Gastroesophageal sphincter (tissue), 4 donors: ENCODE measurements around the gene AGRN. TPM values are rescaled to one million over a fixed set of nuclear protein-coding genes. Genes with fewer than 3 reads are reported as not detected.

Experiments
- ATAC-seq: fragments of 150-250 bp; one replicate; pipeline ENCODE4 v1.9.1; 2016; ENCODE audit warnings: mild to moderate bottlenecking, moderate library complexity
- H3K27ac ChIP-seq, 4 donors: fragments of 200-600 bp; sonication (generic) in 3 of 4; 1 replicate in 3 of 4; 2 replicates in 1 of 4; pipeline ENCODE4 v1.5.1; 2016 to 2019
- H3K27me3 ChIP-seq: fragments of 200-600 bp; sonication (generic); one replicate; pipeline ENCODE4 v1.5.1; 2019
- H3K36me3 ChIP-seq, 2 donors: fragments of 200-600 bp; sonication (generic); one replicate each; pipeline ENCODE4 v1.5.1; 2019; ENCODE audit warnings: control low read depth in 1 of 2
- H3K4me1 ChIP-seq, 3 donors: fragments of 200-600 bp; sonication (generic); 1 replicate in 2 of 3; 2 replicates in 1 of 3; pipeline ENCODE4 v1.5.1; 2016 to 2019; ENCODE audit warnings: control low read depth in 2 of 3
- H3K4me3 ChIP-seq, 2 donors: fragments of 200-600 bp; sonication (generic); one replicate each; pipeline ENCODE4 v1.5.1; 2019; ENCODE audit warnings: mild to moderate bottlenecking in 1 of 2, moderate library complexity in 1 of 2
- H3K9me3 ChIP-seq, 3 donors: fragments of 200-600 bp; sonication (generic); one replicate each; pipeline ENCODE4 v1.5.1; 2017 to 2019; ENCODE audit warnings: control low read depth in 2 of 3
- CTCF ChIP-seq, 4 experiments: fragments of 200-600 bp in 2 of 4; fragments of 450-650 bp in 2 of 4; sonication (generic) in 1 of 4; IDR thresholded peaks; one replicate each; pipeline ENCODE4 v1.5.1; 2017 to 2019; ENCODE audit warnings: antibody characterized with exemption in 4 of 4, mild to moderate bottlenecking in 2 of 4, moderate library complexity in 2 of 4
- EP300 ChIP-seq: sonication (generic); formaldehyde crosslinking; IDR thresholded peaks from one replicate; pipeline ENCODE4 v1.6.1; 2017; ENCODE audit warnings: antibody characterized with exemption, mild to moderate bottlenecking
- POLR2A ChIP-seq, 2 donors: fragments of 450-650 bp; IDR thresholded peaks; one replicate each; pipeline ENCODE4 v1.6.1; 2017; ENCODE audit warnings: antibody characterized with exemption in 2 of 2, mild to moderate bottlenecking in 2 of 2, moderate library complexity in 1 of 2
- POLR2AphosphoS5 ChIP-seq: sonication (generic); formaldehyde crosslinking; IDR thresholded peaks from one replicate; pipeline ENCODE4 v1.6.1; 2017; ENCODE audit warnings: antibody characterized with exemption
- WGBS, 2 donors: methylation state at CpG; one replicate each; pipeline ENCODE4 v1.1.5; 2018; ENCODE audit warnings: low coverage in 1 of 2; 5-methylcytosine and 5-hydroxymethylcytosine counted together
- total RNA-seq, 4 donors: library from RNA; depleted of rRNA; stranded (reverse); fragments of >200 nt; gene quantifications; one replicate each; pipeline ENCODE4 v1.1.0, GENCODE V29; 2016

The AGRN gene
- total RNA-seq, 4 donors from 2014 or later, result 18.0 to 33.6 (median 23.5) TPM

DNA sequence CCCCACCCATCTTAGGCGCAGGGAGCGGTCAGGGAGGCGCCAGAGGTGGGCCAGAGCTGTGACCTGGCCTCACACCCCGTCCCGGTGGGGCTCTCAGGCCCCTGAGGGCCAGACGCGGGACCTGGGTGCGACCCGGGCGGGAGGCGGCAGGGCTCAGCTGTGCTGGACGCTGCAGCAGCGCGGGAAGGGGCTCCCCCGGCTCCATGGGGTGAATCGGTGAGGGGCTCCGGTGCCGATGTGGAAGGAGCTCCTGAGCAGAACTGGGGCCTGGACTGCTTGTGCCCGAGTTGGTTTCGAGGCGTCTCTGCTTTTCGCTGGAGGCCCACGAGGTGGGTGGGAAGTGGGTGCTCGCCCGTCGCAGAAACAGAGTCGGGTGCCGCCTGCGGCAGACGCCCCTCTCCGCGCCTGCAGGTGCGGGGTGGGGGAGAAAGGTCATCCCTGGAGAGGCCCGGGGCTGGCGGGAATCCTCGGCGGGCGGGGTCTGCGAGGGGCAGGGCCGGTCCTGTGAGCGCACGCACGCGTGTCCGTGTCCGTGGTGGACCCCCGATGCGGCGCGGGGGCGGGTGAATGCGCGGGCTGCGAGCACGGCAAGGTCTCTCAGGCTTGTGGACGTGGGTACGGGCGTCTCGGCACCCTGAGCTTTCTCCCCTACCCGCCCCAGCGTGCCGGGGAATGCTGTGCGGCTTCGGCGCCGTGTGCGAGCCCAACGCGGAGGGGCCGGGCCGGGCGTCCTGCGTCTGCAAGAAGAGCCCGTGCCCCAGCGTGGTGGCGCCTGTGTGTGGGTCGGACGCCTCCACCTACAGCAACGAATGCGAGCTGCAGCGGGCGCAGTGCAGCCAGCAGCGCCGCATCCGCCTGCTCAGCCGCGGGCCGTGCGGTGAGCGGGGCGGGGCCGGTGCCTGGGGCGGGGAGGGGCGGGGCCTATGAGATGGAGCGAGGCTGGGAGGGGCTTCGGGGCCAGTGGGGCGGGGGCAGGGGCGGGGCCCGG is 20.4 kb downstream of the AGRN start:
- no CpG with 5 or more reads among the region's 99 CpGs for WGBS, 2 donors
- Histone ChIP-seq H3K4me3 (peak overlapping the region; percentile 28 to 57), H3K9me3 (no peaks in the 10 kb centered on the region), H3K27ac (peak overlapping the region in 2 of 4 donors; percentile 37 to 65), H3K36me3 (peaks cover 0 to 41% of the 10 kb centered on the region in 2 donors), H3K27me3 (peaks cover 2% of the 10 kb centered on the region), H3K4me1 (peaks cover 3 to 26% (median 12%) of the 10 kb centered on the region in 3 donors)
- peak; percentile 90 for ATAC-seq
- TF ChIP-seq EP300, result no peak
- peak in 3 of 4 experiments; percentile 35 to 48 (median 42) for TF ChIP-seq CTCF (IDR thresholded peaks at IDR 0.05)

DNA sequence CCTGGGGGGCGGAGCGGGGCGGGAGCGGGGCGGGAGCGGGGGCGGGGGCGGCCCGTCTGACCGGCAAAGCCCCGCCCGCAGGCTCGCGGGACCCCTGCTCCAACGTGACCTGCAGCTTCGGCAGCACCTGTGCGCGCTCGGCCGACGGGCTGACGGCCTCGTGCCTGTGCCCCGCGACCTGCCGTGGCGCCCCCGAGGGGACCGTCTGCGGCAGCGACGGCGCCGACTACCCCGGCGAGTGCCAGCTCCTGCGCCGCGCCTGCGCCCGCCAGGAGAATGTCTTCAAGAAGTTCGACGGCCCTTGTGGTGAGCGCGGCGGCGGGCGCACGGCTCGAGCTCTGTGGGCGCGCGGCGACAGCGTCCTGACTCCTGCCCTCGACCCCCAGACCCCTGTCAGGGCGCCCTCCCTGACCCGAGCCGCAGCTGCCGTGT is 21.2 kb downstream of the AGRN start:
- no CpG with 5 or more reads among the region's 60 CpGs for WGBS, 2 donors
- Histone ChIP-seq H3K36me3 (peaks cover 0 to 41% of the 10 kb centered on the region in 2 donors), H3K27ac (peak overlapping the region in 2 of 4 donors; percentile 19 to 24), H3K27me3 (no peaks in the 10 kb centered on the region), H3K9me3 (no peaks in the 10 kb centered on the region), H3K4me1 (peaks cover 3 to 26% (median 12%) of the 10 kb centered on the region in 3 donors), H3K4me3 (peak overlapping the region in 1 of 2 donors; percentile 57)
- no peak for TF ChIP-seq EP300
- TF ChIP-seq CTCF (IDR thresholded peaks at IDR 0.05), result no peak
- peak; percentile 9 for ATAC-seq

- Histone ChIP-seq H3K4me3 (no peak overlapping the region), H3K4me1 (peaks cover 3 to 26% (median 12%) of the 10 kb centered on the region in 3 donors), H3K36me3 (peaks cover 0 to 42% of the 10 kb centered on the region in 2 donors), H3K27me3 (no peaks in the 10 kb centered on the region), H3K27ac (no peak overlapping the region), H3K9me3 (no peaks in the 10 kb centered on the region)
- no CpG with 5 or more reads among the region's 25 CpGs for WGBS, 2 donors
- no peak for ATAC-seq
- no peak for TF ChIP-seq POLR2A (IDR thresholded peaks at IDR 0.05)
- no peak for TF ChIP-seq CTCF (IDR thresholded peaks at IDR 0.05)
- no peak for TF ChIP-seq EP300
- TF ChIP-seq POLR2AphosphoS5, result no peak
Observed at GRCh38 chr1:1041873-1042272, 22.0 kb downstream of the AGRN start.

DNA sequence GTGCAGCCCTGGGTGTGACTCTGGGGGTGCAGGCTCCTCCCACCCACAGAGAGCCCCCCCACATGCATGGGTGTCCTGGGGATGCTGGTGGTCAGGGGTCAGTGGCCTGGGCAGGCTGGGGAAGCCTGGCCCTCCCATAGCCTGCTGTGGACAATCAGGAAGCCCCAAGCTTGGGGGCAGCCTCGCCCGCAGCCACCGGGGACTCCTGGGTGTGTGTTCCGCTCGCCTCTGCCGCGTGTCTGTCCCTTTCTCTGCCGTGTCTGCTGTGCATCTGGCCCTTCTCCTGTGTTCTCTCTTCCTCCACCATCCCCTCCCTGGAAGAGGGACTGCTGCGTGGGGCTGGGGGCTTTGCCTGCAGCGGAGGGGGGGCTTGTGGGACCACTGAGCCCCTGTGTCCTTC is 22.9 kb downstream of the AGRN start:
- ATAC-seq, result no peak
- WGBS, 2 donors, result no CpG with 5 or more reads among the region's 10 CpGs
- TF ChIP-seq EP300, result no peak
- TF ChIP-seq POLR2AphosphoS5, result no peak
- no peak for TF ChIP-seq CTCF (IDR thresholded peaks at IDR 0.05)
- no peak for TF ChIP-seq POLR2A (IDR thresholded peaks at IDR 0.05)

DNA sequence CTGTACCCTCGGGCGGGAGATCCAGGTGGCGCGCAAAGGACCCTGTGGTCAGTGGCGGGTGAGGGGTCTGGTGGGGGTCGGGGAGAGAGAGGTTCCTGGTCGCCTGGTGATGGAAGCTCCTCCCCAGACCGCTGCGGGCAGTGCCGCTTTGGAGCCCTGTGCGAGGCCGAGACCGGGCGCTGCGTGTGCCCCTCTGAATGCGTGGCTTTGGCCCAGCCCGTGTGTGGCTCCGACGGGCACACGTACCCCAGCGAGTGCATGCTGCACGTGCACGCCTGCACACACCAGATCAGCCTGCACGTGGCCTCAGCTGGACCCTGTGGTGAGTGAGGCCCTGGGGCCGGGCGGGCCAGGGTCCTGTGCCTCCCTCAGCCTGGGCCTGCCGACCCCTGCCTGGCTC is 23.5 kb downstream of the AGRN start:
- Histone ChIP-seq H3K4me1 (peaks cover 3 to 26% (median 12%) of the 10 kb centered on the region in 3 donors), H3K27ac (no peak overlapping the region), H3K9me3 (no peaks in the 10 kb centered on the region), H3K4me3 (no peak overlapping the region), H3K27me3 (no peaks in the 10 kb centered on the region), H3K36me3 (peaks cover 0 to 54% of the 10 kb centered on the region in 2 donors)
- no peak for ATAC-seq
- 88 to 100% methylated on average over 3 to 5 of the region's 27 CpGs for WGBS, 2 donors
- no peak for TF ChIP-seq POLR2AphosphoS5

More for the DNA sequence above, 22.9 kb downstream of the AGRN start:
- H3K4me3 ChIP-seq, result no peak overlapping the region
- H3K4me1 ChIP-seq, result peaks cover 3 to 26% (median 12%) of the 10 kb centered on the region in 3 donors
- H3K9me3 ChIP-seq, result no peaks in the 10 kb centered on the region
- H3K27me3 ChIP-seq, result no peaks in the 10 kb centered on the region
- H3K36me3 ChIP-seq, result peaks cover 0 to 49% of the 10 kb centered on the region in 2 donors
- no peak overlapping the region for H3K27ac ChIP-seq
